ENCODE results near the gene LEPROT.

The LEPROT gene

GRCh38 chr1:65441464-65441863, 21.0 kb downstream of the LEPROT start:
- CTCF ChIA-PET = interaction anchor here (0.5 to 3.0 kb wide), 6 partner anchors 11 to 246 kb away, joined by 3 to 17 read pairs (median 4); no protein-coding TSS in a partner anchor
- Histone ChIP-seq H3K27ac (ENCODE audit: extremely low read depth, low read depth, low read length) (no peak overlapping the region), H3K4me1 (ENCODE audit: control insufficient read depth, insufficient read depth, low read length) (peaks cover 5% of the 10 kb centered on the region; the same call in 1 of the 2 replicates), H3K4me3 (ENCODE audit: low read depth, low read length) (no peak overlapping the region), H3K9me3 (ENCODE audit: control insufficient read depth, insufficient read depth, low read depth, low read length) (no peaks in the 10 kb centered on the region), H3K36me3 (ENCODE audit: control insufficient read depth in 2 of 2, insufficient read depth in 1 of 2, low read length in 2 of 2) (no peaks in the 10 kb centered on the region)
- TF ChIP-seq ZNF2 (tag by site-specific recombination; IDR thresholded peaks at IDR 0.05) (no peak), ZNF76 (tag by site-specific recombination; IDR thresholded peaks at IDR 0.05; ENCODE audit: borderline replicate concordance, low read depth) (no peak), ZIC2 (tag by site-specific recombination; IDR thresholded peaks at IDR 0.05) (no peak), ZSCAN30 (tag by site-specific recombination; IDR thresholded peaks at IDR 0.05) (no peak)
- POLR2A ChIA-PET = no interaction called here

GRCh38 chr1:65442442-65442841, 22.0 kb downstream of the LEPROT start:
- CTCF ChIA-PET = interaction anchor here (0.7 to 3.0 kb wide), 3 partner anchors 12 to 144 kb away, joined by 3 to 17 read pairs (median 3); no protein-coding TSS in a partner anchor
- Histone ChIP-seq H3K4me3 (ENCODE audit: low read depth, low read length) (no peak overlapping the region), H3K36me3 (ENCODE audit: control insufficient read depth in 2 of 2, insufficient read depth in 1 of 2, low read length in 2 of 2) (no peaks in the 10 kb centered on the region), H3K9me3 (ENCODE audit: control insufficient read depth, insufficient read depth, low read depth, low read length) (no peaks in the 10 kb centered on the region), H3K4me1 (ENCODE audit: control insufficient read depth, insufficient read depth, low read length) (peaks cover 5% of the 10 kb centered on the region; the same call in 1 of the 2 replicates), H3K27ac (ENCODE audit: extremely low read depth, low read depth, low read length) (no peak overlapping the region)
- POLR2A ChIA-PET = no interaction called here
- TF ChIP-seq SP2 (tag by site-specific recombination; IDR thresholded peaks at IDR 0.05) (no peak), SETDB1 (IDR thresholded peaks at IDR 0.05; ENCODE audit: insufficient read length, low read length) (peak; percentile 20), ZNF169 (tag by site-specific recombination; IDR thresholded peaks at IDR 0.05) (no peak), ZNF155 (tag by site-specific recombination; IDR thresholded peaks at IDR 0.05) (no peak), KLF7 (tag by site-specific recombination; IDR thresholded peaks at IDR 0.05; ENCODE audit: borderline replicate concordance) (no peak), KLF8 (tag by site-specific recombination; IDR thresholded peaks at IDR 0.05) (no peak)

GRCh38 chr1:65443647-65444046, 23.2 kb downstream of the LEPROT start:
- POLR2A ChIA-PET = interaction anchor here (0.7 kb wide), 1 partner anchor 20 kb away, joined by 3 read pairs; no protein-coding TSS in a partner anchor
- peaks cover 5% of the 10 kb centered on the region; the same call in 1 of the 2 replicates for H3K4me1 ChIP-seq (ENCODE audit: control insufficient read depth, insufficient read depth, low read length)
- H3K4me3 ChIP-seq (ENCODE audit: low read depth, low read length) = no peak overlapping the region
- H3K36me3 ChIP-seq (ENCODE audit: control insufficient read depth in 2 of 2, insufficient read depth in 1 of 2, low read length in 2 of 2) = no peaks in the 10 kb centered on the region
- CTCF ChIA-PET = no interaction called here
- TF ChIP-seq HIC1 (tag by site-specific recombination; IDR thresholded peaks at IDR 0.05) (no peak), INSM2 (tag by site-specific recombination; IDR thresholded peaks at IDR 0.05) (no peak), ZSCAN5A (tag by site-specific recombination; IDR thresholded peaks at IDR 0.05) (no peak), ZNF623 (tag by site-specific recombination; IDR thresholded peaks at IDR 0.05) (no peak)
- H3K9me3 ChIP-seq (ENCODE audit: control insufficient read depth, insufficient read depth, low read depth, low read length) = no peaks in the 10 kb centered on the region
- H3K27ac ChIP-seq (ENCODE audit: extremely low read depth, low read depth, low read length) = no peak overlapping the region

Measured in HEK293 (cell line).